Gastrocnemius medialis (tissue), 4 donors: ENCODE data around the gene DHX16.

ENCODE experiments used
- CTCF ChIP-seq, 5 experiments: fragments of 450-650 bp in 3 of 5; fragments of 200-600 bp in 2 of 5; sonication (generic) in 2 of 5; IDR thresholded peaks in 4 of 5; conservative IDR thresholded peaks in 1 of 5; 1 replicate in 4 of 5; 2 replicates in 1 of 5; pipeline ENCODE4 v1.5.1; 2016 to 2019; ENCODE audit warnings: antibody characterized with exemption in 5 of 5, mild to moderate bottlenecking in 3 of 5, moderate library complexity in 3 of 5
- POLR2A ChIP-seq, 2 donors: fragments of 450-650 bp; IDR thresholded peaks; one replicate each; pipeline ENCODE4 v1.6.1; 2017; ENCODE audit warnings: antibody characterized with exemption in 2 of 2, mild to moderate bottlenecking in 2 of 2, moderate library complexity in 2 of 2

- TF ChIP-seq CTCF (IDR thresholded peaks at IDR 0.05 in 4 of 5, conservative IDR thresholded peaks at IDR 0.05 in 1 of 5) (no peak), POLR2A (IDR thresholded peaks at IDR 0.05) (no peak)
Observed at GRCh38 chr6:30679765-30680535, 7.1 kb upstream of the DHX16 start.
